T1000 (cell line): ENCODE measurements around the gene TCAP.

Source experiments
- DNase-seq: peaks from one replicate; lab custom pipeline; 2025; ENCODE audit warnings: mixed read lengths; lab: John Stamatoyannopoulos, UW

TCAP gene, protein sequence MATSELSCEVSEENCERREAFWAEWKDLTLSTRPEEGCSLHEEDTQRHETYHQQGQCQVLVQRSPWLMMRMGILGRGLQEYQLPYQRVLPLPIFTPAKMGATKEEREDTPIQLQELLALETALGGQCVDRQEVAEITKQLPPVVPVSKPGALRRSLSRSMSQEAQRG

DNA sequence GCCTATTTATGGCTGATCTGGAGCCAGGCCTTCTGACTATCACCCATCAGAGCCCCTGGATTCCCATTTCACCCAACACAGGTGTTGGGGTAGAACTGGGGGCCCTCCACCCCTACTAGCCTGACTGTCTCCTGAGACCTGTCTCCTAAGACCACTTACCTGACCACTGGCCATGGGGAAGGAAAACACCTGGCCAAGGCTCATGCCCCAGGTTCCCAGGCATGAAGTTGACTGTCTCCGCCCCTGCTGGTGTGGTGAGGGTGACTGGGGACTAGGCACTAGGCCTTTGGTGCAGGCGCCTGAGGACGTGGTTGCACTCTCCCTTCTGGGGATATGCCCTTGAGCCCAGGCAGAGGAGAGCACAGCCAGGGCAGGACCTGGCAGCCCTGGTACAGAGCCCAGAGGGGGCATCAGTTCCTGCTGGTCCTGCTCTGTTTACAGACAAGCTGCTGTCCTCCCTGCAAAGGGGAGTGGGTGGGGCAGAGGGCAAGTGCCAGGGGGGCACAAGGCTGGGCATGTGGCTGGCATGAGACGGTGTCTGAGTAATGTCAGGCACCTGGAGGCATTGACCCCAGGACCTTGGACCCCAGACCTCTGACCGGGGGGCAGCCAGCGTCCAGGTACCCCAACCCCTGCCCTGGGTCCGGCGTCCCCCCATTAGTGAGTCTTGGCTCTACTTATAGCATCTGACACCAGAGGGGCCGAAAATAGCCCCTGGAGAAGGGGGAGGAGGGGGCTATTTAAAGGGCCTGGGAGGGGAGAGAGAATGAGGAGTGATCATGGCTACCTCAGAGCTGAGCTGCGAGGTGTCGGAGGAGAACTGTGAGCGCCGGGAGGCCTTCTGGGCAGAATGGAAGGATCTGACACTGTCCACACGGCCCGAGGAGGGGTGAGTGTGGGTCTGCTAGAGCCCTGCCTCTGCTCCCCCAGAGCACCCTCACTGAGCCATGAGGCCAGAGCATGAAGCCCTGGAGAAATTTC lies at the start of gene TCAP:
Gene TCAP (plus strand): TSS at position 769 of the 981 bp plus-strand sequence. CDS start 11 bp downstream, at position 780.
- no peak for DNase-seq

DNA sequence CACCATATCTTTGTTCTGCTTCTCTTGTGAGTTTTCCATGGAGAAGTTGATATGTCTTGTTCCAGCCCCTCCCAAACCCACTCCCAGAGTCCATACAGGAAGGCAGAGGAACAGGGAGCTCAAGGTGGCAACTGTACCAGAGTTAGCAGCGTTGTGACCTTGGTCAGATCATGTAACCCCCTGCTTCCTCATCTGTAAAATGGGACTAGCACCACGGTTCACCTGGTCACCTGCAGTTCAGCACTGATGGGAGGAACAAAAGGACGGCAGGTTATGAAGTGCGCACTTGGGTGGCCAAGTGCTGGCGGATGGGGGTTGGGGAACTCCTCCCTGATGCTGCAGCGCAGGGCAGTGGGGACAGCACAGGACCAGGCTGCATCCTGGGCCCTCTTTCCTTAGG lies 49.7 kb upstream of the TCAP start:
- no peak for DNase-seq

DNA sequence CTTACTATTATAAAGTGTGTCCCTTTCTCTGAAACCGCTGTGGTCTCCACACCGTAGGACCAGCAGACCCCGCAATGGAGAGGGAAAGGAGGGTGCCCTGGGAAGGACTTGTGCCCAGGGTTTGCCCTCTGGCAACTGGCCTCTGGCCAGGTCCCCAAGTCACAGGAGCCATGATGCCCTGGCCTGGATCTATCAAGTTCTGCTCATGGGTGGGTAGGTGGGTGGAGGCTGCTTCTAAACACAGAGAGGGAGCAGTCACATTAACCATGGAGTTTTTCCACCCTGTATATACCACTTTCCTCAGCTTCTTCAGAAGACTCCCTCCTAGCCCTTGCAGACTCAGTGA lies 48.1 kb upstream of the TCAP start:
- DNase-seq, result no peak

DNA sequence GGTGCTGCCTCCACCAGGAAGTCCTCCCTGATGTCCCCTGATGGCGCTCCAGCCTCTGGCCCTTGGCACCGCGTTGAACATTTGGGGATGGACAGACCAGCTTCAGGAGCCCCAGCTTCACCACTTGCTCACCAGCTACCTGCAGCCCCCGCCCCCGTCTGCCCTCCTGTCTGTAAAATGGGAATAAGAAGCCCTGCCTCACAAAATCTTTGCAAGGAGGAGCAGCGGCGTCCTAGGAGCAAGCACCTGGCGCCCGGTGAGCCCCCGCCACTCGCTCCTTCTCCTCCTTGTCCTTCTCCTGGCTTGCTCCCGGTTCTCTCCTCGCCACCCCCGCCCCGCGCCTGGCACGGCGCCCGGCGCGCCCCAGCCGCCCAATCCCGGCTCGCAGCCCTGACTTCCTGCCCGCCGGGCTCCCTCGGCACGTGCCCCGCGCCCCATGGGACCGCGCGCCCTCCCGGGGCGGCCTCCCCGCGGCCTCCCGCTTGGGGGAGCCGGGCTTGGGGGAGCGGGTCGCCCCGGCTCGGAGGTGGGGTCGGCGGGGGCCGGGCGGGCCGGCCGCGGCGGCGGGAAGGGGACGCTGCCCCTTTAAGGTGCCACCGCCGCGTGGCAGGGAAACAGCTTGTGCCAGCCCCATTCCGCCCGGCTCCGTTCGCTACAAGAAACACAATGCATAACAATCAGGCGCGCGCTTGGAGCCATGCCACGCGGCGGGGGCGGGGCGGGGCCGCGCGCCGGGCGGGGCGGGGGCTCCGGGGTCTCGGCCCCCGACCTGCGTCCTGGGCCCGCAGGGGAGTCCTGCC lies 47.5 kb upstream of the TCAP start:
- DNase-seq, result peak; percentile 64

DNA sequence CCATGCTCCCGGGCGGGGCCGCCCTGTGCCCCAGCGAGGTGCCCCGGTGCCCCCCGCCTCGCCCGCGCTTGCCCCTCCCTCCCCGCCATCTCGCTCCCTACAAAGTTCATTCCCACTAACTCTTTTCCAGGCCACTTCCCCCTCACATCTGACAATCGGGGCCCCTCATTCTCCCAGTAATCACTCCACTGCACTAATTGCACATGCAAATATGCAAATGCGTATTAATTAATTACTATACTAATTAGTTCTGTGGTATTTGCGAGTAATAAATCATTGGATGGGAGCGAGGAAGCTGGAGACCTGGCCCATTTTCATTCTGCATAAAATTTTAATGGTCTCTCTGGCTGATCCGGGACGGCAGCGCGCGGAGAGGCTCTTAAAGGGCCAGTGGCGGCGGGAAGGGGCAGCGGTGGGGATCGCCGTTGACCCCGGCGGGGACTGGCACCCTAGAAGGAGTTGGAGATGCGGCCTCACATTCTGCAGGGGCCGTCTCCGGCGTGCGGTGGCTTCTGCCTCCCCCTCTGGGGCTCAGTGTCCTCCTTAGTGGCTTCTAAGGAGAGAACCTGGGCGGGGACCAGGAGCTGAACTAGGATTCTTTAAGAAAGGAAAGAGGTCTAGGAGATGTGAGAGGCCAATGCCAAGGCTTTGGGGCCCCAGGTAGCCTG lies 46.8 kb upstream of the TCAP start:
- no peak for DNase-seq

DNA sequence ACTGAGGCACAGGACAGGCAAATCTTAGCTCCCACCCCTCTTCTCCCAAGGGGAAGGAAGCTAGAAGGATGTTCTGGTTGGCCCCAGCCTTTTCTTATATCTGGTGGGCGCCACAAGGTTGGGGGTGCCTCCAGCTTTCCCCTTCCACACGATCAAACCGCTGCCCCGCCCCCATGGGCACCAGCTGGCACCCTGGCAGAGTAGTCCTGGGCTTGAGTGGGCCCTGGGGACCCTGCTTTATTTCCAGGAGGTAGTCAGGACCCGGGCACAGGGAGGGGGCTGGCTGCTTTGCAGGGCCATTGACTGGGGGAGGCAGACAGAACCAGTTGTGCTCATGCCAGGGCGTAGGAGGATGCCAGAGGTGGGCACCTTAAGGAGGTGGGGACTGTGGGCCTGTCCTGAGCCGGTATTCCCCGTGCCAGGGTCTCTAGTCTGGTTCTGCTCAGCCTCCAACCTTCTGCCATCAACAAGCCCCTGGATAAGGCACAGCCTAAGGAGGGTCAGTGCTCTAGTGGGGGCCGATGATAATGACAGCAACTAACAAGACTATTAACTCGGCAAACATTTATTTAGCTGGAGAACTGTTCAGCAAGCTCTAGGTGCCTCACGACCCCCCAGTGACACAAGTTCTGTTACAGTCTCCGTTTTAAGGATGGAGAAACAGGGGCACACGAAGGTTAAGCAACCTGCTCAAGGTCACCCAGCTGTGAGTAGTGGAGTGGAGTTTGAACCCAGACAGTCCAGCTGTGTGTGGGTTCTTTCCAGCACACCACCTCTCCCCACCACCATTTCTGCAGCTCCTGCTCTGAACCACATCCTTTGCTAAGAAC lies 46.0 kb upstream of the TCAP start:
- DNase-seq, result no peak

DNA sequence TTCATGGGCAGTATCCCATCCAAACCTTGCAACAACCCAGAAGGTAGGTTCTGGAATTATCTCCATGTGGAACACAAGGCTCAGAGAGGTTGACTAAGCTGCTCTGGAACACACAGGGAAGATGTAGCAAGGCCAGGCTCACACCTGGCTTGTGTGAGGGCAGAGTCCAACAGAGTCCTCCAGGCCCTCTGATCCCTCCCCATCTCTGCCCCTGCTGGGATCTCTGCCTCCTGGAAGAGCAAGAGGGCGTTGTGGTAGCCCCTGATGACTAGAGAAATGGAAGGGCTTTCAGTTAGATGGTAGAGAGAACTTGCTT lies 45.4 kb upstream of the TCAP start:
- no peak for DNase-seq

DNA sequence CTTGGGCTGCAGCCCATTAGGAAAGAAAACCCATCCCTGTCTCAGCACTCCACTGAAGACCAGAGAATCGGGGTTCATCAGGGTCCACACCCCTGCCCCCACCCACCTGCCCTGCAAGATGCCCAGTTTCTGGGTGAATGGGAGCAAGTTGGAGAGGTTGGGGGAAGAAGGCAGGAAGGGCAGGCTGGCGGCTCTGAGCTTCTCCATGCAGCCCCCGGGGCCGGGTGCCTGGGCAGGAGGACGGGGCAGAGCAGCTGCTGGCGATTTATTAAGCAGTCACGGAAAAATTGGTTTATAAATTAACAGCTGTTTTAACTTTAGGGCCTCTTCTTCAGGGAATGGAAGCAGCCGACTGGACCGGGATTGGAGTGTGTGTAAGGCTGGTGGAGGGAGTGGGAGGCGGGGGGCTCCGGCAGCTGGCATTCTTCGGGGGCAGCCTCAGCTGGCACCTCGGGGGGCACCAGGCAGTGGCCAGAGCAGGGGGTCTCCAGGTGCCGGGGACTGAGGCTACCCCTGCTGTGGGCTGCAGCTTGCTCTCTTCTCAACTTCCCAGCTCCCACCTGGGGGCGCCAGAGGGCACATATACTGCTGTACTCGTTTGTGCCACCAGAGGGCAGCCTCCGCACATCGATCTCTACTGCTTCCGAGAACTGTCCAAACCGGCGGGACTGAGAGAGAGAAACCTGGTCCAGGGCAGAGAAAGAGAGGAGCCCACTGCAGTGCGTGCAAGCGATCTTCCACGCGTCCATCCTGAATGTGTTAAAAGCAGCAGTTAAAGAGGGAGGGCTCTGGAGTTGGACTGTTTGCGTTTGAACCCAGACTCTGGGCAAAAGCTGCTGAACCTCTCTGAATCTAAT lies 43.4 kb upstream of the TCAP start:
- DNase-seq, result peak; percentile 92

DNA sequence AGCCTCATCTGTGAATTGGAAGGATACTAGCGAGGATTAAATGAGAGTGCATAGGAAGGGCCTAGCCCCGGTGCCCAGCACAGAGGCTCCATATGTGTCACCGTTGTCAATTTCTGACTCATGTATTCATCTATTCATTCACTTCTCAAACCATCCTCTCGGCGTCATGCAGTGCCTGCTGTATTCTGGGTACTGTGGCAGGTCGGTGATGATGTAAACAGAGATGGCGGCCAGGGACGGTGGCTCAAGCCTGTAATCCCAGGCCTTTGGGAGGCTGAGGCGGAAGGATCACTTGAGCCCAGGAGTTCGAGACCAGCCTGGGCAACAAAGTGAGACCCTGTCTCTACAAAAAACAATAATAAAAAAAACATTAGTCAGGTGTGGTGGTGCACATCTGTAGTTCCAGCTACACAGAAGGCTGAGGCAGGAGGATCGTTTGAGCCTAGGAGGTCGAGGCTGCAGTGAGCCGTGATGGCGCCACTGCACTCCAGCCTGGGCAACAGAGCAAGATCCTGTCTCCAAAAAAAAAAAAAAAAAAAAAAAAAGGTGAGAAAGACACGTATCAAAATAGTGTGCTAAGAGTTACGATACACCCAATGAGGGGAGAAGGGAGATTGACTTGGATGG lies 42.7 kb upstream of the TCAP start:
- peak; percentile 50 for DNase-seq

DNA sequence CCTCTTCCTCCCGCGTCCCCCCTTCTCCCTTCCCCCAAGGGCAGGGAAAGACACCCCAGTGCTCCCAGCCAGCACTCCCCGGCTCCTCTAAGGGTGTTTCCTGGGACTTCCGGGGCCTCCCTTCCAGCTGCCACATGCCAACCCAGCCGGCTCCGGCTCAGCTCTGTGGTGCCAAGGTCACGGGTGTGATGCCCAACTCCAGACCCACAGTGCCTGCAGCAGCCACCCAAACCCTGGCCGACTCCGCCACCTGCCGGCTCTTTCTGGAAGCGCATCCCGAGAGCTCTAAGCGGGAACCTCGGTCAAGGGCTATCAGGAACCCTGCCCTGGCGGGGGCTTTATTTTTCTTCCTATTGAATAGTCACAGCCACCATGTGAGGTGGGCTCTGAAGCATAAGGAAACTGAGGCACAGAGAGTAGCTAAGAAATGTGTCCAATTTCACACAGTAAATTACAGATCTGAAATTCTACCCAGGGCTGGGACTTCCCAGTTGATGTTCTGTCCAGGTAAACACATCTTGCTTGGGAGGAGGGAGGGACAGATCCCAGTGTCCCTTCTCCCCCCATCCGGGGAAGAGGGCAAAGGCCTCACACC lies 41.7 kb upstream of the TCAP start:
- peak; percentile 75 for DNase-seq

DNA sequence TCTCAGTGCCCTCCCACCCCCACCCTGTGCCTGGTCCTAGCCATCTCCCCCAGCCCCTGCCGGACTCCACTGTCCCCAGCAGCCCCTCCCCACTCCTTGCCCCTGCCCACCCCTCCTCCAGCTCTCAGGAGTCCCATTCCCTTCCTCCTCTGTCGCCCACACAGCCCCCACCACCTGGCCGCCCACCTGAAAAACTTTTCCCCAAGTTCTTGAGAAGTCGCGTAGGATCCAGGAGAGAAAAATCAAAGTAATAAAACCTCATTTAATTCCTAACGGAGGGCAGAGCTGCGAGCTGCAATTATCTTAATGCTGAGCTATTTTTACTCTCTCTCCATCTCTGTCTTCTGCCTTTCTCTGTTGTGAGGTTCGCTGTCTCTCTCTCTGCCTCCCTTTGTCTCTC lies 40.8 kb upstream of the TCAP start:
- no peak for DNase-seq

DNA sequence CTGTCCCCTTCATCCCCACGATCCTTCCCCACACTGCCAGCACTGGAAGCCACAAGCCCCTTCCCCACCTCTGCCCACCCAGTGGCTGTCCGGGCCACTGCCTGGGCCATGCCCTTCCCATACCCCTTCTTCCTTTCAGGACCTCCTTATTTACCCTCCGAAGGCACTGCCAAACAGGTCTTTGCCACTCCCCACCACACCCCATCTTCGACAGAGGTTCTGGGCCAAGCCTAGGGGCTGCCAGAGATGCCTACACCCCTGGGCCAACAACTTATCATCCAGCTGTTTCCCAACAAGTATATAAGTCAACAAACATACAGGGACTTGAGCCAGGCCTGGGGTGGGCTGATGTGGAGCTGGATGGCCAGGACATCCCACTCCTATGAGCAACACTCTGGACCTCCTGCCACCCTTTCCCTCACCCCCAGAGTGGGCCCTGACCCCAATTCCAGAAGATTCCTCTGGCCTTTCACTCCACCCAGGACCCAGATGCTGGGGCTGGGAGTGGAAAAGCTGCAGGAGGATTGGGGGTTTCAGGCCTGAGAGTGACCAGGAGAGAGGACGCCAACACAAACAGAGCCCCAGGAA lies 39.9 kb upstream of the TCAP start:
- DNase-seq, result no peak

DNA sequence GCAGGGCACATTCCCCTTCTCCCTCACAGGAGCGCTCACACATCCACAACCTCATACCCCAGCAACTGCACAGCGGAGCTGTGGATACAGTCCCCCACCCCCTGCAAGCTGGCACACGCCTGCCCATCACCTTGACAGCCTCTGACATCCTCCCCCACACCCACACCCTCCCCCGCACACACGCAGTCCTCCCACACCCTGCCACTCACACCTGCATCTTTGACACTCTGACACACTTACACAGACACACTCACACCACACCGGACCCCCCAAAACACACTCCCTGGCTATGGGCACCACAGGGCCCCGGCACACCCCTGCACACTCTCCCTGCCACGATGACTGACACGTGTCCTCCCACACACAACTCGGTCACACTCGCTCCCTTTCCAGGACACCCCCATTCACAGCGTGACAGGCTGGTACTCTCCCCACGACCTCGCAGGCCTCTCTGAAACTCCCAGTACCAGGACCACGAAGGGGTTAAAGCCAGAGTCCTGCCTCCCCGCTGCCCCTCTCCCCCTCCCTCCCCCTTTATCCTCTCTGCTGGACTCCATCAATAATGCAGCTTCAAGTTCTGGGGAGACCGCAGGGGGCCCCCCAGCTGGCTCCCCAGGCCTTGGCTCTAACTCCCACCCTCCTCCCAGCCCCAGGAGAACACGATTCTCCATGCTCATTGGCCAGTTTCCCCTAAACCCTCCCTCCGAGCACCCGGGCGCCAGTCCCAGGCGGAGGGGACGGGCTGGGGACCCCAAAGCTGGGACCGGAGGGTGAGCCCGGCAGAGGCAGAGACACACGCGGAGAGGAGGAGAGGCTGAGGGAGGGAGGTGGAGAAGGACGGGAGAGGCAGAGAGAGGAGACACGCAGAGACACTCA lies 38.7 kb upstream of the TCAP start, which contains the start of gene PPP1R1B:
Gene PPP1R1B (plus strand): TSS at position 782 of the 876 bp plus-strand sequence. CDS start 441 bp downstream, outside the sequence.
- no peak for DNase-seq

DNA sequence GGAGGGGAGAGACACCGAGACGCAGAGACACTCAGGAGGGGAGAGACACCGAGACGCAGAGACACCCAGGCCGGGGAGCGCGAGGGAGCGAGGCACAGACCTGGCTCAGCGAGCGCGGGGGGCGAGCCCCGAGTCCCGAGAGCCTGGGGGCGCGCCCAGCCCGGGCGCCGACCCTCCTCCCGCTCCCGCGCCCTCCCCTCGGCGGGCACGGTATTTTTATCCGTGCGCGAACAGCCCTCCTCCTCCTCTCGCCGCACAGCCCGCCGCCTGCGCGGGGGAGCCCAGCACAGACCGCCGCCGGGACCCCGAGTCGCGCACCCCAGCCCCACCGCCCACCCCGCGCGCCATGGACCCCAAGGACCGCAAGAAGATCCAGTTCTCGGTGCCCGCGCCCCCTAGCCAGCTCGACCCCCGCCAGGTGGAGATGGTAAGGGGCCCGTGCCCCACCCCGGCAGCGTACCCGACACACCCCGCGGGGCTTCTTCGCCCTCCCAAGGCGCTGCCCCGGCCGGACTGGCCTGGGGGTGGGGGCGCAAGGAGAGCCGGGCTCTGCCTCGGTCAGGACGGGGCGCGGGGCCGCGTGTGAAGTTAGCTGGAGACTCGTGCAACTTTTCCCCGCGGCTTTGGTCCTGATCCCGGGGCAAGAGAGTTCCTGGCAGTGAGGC lies 38.0 kb upstream of the TCAP start:
- DNase-seq, result no peak

DNA sequence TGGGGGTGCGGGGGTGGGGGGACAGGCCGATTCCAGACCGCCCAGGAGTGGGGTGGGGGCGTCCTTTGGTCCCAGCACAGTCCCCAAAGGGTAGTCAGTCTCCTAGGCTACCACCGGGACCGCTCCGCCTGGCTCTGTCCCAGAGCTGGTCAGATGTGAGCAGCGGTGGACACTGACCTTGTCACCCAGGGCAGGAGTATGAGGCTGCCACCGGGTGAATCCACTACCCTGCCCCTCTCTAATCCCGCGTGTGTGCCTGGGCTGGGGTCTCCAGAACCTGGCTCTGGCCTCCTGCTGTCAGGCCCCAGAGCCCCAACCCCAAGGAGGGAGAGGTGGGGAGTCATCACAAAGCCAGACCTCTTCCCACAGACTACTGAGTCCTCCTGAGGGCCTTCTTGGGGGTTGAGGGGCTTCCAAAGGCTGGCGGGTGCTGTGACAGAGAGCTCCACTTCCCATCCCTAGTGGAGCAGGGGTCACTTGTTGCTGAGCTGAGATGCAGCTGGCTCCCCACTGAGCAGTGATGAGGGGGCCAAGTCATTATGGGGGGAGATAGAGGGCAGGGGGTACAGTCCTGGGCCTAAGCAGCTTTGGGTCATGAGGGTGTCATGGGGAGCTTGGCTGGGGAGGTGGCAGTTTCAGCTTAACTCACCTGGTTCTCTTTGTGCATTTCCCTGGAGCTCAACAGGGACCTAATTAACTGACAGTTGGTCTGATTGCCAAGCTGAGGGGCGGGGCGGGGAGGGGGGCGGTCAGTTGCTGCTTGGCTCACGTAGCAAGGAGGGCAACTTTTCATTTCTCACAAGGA lies 37.2 kb upstream of the TCAP start:
- DNase-seq, result no peak

DNA sequence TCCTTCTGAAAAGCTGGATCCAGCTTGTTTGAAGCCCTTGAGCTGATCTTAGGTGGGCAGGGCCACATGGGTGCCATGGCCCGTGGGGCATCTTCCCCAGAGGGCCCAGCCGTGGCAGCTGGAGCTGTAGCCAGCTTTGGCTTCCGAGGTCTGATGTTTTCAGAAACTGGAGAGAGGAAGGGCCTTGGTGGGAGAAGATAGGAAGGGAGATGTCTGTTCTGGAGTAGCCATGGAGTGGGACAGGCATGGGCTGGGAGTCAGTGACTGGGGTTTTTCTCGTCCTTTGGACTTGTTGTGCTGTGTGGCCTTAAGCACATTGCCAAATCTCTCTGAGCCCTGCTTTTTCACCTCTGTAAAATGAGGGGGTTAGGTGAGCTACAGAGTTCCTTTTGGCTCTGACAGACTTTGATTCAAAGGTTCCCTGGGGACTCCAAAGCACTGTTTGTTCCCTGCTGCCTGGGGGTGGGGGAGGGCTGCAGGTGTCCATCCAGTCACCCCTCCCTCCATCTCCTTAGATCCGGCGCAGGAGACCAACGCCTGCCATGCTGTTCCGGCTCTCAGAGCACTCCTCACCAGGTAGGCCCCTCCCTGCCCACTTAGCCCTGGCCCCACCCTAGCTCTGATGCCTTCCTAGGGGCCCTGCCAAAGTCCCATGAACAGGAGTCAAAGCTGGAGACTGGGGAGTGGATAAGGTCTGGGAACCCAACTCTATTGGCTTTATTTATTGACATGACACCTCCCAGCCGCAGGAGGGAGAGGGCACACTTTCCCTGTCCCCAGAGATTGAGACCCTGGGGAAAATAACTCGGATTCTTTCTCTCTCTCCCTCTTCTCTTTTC lies 36.3 kb upstream of the TCAP start:
- DNase-seq, result no peak
